Loucy (cell line): ENCODE measurements around the gene CTNNA2.

ENCODE experiments used
- EZH2phosphoT487 ChIP-seq: fragments of 200-600 bp; IDR thresholded peaks from 2 replicates; pipeline ENCODE4 v1.6.1; 2018; ENCODE audit warnings: antibody characterized with exemption, mild to moderate bottlenecking, moderate library complexity, borderline replicate concordance
- TF ChIP-seq, protein P1 (sequence below): fragments of 200-600 bp; sonication (generic); conservative IDR thresholded peaks from 2 replicates; pipeline ENCODE4 v1.5.1; 2014; ENCODE audit warnings: mild to moderate bottlenecking, antibody characterized with exemption, low read length

DNA sequence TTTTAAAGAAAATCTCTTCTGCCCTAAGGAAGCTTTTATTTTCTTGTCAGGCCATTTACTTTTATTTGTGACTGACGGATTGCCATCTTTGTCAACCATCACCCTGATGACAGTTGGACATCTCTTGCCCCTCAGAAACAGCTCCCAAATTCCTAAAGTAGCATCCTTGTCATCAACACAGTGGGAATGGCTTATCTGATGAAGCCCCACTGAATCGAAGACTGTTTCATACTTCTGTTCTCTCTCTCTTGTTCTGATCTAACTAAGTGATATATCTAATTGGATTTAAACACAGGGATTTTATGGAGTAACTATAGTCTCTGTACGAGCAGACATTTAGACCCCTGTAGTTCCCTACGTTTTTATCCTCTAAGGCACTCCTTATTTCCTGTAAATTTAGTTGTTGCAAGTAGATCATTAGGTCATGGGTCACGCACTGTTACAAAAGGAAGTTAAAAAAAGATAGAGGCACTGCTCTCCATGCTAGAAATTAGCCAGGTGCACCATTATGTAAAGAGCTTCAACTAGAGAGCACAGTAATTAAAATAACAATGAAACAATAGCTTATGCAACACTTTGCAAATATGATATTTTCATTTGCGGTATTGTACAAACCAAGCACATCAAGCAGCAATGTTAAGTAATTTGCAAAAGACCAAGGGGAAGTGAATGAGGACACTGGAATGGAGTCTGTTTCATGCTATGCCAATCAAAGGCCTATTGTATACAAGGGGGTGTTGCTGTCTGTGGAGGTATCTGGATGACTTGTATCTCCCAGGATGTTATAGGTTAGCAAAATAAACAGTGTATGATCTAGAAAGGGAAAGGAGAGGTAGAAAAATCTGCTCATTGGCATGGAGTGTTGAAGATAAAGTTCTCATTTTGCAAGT is 507.0 kb downstream of the CTNNA2 start:
- TF ChIP-seq, protein P1, sequence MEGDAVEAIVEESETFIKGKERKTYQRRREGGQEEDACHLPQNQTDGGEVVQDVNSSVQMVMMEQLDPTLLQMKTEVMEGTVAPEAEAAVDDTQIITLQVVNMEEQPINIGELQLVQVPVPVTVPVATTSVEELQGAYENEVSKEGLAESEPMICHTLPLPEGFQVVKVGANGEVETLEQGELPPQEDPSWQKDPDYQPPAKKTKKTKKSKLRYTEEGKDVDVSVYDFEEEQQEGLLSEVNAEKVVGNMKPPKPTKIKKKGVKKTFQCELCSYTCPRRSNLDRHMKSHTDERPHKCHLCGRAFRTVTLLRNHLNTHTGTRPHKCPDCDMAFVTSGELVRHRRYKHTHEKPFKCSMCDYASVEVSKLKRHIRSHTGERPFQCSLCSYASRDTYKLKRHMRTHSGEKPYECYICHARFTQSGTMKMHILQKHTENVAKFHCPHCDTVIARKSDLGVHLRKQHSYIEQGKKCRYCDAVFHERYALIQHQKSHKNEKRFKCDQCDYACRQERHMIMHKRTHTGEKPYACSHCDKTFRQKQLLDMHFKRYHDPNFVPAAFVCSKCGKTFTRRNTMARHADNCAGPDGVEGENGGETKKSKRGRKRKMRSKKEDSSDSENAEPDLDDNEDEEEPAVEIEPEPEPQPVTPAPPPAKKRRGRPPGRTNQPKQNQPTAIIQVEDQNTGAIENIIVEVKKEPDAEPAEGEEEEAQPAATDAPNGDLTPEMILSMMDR, result no peak
- no peak for TF ChIP-seq EZH2phosphoT487
